HG03565 (cell line): Measurements from ENCODE around the gene DDB1.

ENCODE experiments used
- ATAC-seq: cut with Tn5 transposase; IDR thresholded peaks from one replicate; pipeline ENCODE4 v1.9.1; 2021; ENCODE audit warnings: mild to moderate bottlenecking, moderate library complexity; ENCODE audit not compliant: unreplicated experiment

DDB1 gene

GRCh38 chr11:61298663-61299244 is 34.2 kb downstream of the DDB1 start:
- ATAC-seq = no peak

- no peak for ATAC-seq
These were observed 35.2 kb downstream of the DDB1 start for GRCh38 chr11:61297746-61298145.

- no peak for ATAC-seq
These were observed 35.6 kb downstream of the DDB1 start for GRCh38 chr11:61297341-61297740.

GRCh38 chr11:61295596-61295926 is 37.3 kb downstream of the DDB1 start:
- no peak for ATAC-seq

GRCh38 chr11:61294717-61295595 is 37.9 kb downstream of the DDB1 start, which contains the start of gene VWCE:
Gene VWCE, minus strand, starts transcription at chr11:61295316. Its CDS starts 279 bp downstream, at chr11:61295037.
- peak; percentile 46 for ATAC-seq

GRCh38 chr11:61293867-61294716 is 38.8 kb downstream of the DDB1 start:
- ATAC-seq = peak; percentile 22

- ATAC-seq = no peak
These were observed 40.5 kb downstream of the DDB1 start for GRCh38 chr11:61292356-61292755.

- no peak for ATAC-seq
These were observed 41.8 kb downstream of the DDB1 start for GRCh38 chr11:61290905-61291690.

- no peak for ATAC-seq
These were observed 45.4 kb downstream of the DDB1 start for GRCh38 chr11:61287338-61287977.

GRCh38 chr11:61283613-61284012 is 49.3 kb downstream of the DDB1 start:
- ATAC-seq = no peak

GRCh38 chr11:61281581-61282250 is 51.2 kb downstream of the DDB1 start:
- ATAC-seq = no peak

GRCh38 chr11:61280883-61281580 is 51.9 kb downstream of the DDB1 start:
- no peak for ATAC-seq

GRCh38 chr11:61279934-61280659 is 52.8 kb downstream of the DDB1 start:
- ATAC-seq = no peak

GRCh38 chr11:61278001-61278470 is 54.9 kb downstream of the DDB1 start:
- no peak for ATAC-seq

GRCh38 chr11:61277186-61278000 is 55.5 kb downstream of the DDB1 start:
- ATAC-seq = no peak

- ATAC-seq = no peak
These were observed 57.7 kb downstream of the DDB1 start for GRCh38 chr11:61275191-61275590.

- ATAC-seq = no peak
These were observed 58.8 kb downstream of the DDB1 start for GRCh38 chr11:61274084-61274483.
